Measurements from ENCODE around the gene PPP1R37. TPM values are rescaled to one million over a fixed set of nuclear protein-coding genes. Genes with fewer than 3 reads are reported as not detected.
A peak's percentile ranks its signal among the peaks of the same experiment; 100 is the strongest.

The PPP1R37 gene
- polyA plus RNA-seq, 3 donors, result 19.9 to 25.0 (median 23.7) TPM

GRCh38 chr19:45162608-45163143 is 69.7 kb downstream of the PPP1R37 start:
- no peak for DNase-seq (ENCODE audit: low read depth in 3 of 3, low spot score in 2 of 3)

- no peak for DNase-seq (ENCODE audit: low read depth in 3 of 3, low spot score in 2 of 3)
Measured at GRCh38 chr19:45163156-45163555, 70.2 kb downstream of the PPP1R37 start.

DNA sequence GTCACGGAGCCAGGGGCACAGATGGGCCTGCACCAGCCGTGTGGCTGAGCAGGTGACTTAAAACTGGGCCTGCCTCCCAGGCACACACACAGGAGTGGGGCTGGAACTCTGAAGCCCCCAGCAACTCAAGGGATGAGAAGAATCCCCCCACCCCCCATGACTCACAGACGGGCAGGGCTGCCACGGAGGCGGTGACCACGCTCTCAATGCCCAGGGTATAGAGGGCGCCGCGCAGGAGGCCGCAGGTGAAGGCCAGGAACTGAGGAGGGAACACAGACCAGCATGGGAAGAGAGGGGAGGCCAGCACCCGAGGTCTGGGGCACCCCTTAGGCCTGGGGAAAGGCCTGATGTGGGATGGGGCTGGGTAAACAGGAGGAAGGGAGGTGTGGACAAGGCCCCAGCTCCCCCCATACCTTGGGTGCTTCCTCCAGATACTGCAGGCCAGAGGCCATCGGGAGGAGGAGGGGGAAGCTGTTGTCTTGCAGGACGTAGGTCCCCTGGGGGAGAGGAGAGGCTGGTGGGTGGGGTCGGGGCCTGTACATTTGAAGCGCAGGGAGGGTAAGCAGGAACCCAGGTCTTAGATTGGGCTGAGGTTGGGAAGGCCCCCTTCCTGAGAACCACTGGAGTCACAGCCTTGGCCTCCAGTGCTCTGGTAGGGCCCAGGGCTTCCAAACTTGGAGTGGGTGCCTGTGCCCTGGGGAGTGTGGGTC is 70.9 kb downstream of the PPP1R37 start:
- DNase-seq (ENCODE audit: low read depth in 3 of 3, low spot score in 2 of 3), result no peak

DNA sequence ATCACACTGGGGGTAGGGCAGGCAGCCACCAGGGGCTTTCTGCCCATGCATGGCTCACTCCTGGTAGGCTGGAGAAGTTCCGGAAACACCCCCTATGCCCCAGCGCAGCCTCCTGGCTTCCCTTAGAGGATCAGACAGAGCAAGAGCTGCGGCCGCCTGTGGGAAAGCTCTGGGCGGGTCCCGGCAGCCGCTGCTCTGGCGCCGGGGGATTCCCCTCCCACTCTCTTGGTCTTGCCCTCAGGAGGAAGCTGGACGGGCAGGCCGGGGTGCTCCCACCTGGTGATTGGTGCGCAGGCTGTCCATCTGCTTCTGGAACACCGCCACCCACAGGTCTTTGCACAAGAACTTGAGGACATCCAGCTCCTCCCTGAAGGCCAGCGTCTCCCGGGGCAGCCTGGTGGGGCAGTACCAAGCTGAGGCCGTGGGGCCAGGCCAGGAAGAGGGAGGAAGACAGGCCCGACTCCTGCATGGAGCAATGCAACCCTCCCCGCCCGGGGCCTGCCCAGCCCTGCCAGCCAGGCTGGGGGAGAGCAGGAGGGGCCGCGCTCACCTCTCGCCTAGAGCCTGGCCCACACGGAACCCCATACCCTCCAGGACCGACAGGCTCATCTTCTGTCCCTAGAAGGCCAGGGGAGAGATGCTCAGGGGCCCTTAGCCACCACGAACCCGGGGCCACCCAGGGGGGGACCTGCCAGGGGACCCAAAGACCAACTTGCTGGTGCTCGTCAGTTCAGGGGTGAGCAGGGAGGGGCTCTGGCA is 71.8 kb downstream of the PPP1R37 start:
- DNase-seq (ENCODE audit: low read depth in 3 of 3, low spot score in 2 of 3), result no peak

- DNase-seq (ENCODE audit: low read depth in 3 of 3, low spot score in 2 of 3), result no peak
Measured at GRCh38 chr19:45166723-45167252, 73.8 kb downstream of the PPP1R37 start.

DNA sequence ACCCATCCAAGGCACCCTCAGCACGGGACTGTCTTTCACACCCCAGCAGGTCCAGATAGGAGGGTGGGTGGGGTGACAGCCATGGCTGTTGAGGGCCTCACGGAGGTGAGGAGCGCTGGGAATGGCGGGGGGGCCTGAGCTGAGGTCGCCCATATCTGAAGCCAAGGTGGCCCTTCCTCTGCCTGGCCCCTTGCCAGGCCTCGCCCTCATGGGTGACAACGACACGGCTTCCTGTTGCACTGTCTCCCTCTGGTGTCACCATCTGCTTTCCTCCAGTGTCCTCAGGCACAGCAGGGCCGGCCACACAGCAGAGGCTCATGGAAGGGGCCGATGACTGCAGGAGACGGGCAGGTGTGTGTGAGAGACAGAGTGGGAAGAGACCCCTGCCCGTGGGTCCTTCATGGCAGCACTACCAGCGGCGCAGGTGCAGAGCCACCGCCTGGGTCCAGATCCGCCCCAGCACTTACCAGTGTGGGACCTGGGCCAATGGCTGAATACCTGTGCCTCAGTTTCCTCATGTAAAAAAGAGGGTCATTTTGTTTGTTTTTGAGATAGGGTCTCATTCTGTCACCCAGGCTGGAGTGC is 75.9 kb downstream of the PPP1R37 start:
- DNase-seq (ENCODE audit: low read depth in 3 of 3, low spot score in 2 of 3), result no peak

- DNase-seq (ENCODE audit: low read depth in 3 of 3, low spot score in 2 of 3), result no peak
Measured at GRCh38 chr19:45169602-45170001, 76.6 kb downstream of the PPP1R37 start.

DNA sequence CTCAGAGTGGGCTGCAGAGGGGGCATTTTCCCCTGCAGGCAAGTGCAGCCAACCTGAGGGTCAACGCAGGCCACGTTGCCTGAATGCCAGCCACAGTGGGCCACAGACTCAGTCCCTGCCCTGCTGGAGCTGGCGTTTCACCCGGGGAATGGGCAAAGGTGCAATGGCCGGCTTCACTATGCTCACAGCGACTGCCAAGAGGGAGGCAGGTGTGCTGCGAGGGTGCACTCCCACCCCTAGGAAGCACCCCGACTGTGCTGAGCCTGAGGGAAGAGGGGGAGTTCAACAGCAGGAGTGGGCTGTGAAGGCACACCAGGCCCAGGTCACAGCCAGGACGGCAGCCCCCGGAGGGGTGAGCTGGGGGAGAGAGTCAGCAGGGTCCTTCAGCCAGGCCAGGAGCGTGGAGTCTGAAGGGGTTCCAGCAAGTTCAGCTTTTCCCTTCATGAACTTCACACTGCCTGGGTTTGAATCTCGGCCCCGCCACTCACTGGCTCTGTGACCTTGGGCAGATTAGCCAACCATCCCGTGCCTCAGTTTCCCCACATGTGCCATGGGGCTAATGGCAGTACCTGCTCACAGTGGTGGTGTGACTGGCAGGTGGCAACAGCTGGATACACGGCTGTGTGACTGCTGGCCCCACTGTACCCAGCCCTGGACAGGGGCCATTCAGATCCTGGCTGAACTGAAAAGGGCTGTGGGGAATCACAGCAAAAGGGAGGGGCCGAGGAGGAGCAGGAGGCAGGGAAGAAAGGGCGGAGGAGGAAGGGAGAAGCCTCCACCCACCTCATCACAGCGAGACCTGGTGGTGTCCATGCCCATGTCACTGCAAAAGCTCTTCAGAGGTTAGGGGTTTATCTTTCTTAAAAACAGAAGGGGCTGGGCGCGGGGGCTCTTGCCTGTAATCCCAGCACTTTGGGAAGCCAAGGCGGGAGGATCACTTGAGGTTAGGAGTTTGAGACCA is 77.4 kb downstream of the PPP1R37 start:
- DNase-seq (ENCODE audit: low read depth in 3 of 3, low spot score in 2 of 3), result no peak

- no peak for DNase-seq (ENCODE audit: low read depth in 3 of 3, low spot score in 2 of 3)
Measured at GRCh38 chr19:45171211-45171623, 78.2 kb downstream of the PPP1R37 start.

DNA sequence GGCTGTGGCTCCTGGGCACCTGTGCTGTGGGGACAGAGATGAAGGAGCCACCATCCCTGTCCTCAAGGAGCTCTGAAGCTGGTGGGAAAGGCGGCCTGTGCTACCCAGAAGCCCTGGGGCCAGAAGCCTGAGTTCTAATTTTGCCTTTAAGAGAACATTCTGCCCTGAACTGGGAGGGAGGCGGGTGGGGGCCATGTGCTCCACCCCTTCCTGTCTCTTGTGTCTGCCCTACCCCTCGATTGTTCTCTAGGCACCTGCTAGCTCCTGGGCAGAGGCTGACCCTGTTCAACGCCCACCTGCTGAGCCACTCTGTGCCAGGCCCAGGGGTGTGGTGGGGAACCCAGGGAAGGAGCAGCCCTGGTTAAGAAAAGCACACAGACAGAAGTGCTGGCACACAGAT is 79.2 kb downstream of the PPP1R37 start:
- DNase-seq (ENCODE audit: low read depth in 3 of 3, low spot score in 2 of 3), result no peak

DNA sequence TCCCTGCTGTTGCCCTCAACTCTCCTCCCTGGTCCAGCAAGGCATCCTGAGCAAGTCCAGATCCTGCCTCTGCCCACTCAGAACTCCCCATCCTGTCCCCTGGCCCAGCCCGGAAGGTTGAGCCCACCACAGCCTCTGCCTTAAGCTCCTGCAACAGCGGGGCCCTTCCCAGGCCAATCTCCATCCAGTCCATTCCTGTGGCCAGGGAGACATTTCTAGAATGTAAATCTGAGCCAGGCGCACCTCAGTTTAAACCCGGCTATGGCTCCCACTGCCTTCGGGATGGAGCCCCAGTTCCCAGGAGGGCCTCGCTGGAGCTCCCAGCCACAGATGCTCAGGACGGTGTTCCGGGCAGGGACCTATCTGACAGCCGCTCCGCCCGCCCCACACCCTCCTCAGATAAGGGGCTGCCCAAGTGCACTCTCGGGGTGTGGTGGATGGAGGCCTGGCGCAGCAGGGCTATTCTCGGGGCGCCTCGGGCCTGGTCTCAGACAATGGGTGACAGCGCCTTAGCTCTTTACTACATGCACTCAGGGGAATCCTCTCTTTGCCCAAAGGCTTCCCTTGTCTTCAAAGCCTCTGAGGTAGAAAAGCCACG is 79.7 kb downstream of the PPP1R37 start:
- DNase-seq (ENCODE audit: low read depth in 3 of 3, low spot score in 2 of 3), result no peak

GRCh38 chr19:45173816-45174215 is 80.8 kb downstream of the PPP1R37 start:
- DNase-seq (ENCODE audit: low read depth in 3 of 3, low spot score in 2 of 3), result no peak

DNA sequence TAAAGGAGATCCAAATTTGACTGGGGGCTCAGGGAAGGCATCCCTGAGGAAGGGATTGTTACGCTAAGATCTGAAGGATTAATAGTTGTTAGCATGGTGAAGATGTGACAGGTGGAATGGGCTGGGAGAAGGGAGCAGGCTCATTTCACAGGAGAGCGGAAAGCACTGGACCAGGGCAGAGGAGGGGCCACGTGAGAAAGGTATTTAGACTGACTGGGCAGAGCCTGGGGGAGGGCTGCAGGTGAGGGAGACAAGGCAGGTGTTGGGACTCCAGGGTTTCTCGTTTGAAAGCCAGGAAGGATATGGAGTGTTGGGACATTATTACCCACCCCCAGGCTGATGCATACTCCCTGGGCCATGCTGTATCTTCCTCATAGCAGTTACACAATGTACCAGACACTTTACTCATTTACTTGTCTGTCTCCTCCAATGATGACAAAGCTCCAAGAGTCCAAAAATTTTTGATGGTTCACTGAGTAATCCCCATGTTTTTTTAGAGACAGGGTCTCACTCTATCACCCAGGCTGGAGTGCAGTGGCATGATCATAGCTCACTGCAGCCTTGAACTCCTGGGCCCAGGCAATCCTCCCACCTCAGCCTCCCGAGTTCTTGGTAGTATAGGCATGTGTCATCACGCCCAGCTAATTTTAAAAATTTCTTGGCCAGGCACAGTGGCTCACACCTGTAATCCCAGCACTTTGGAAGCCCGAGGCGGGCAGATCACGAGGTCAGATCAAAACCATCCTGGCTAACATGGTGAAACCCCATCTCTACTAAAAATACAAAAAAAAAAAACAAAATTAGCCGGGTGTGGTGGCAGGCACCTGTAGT is 82.8 kb downstream of the PPP1R37 start:
- no peak for DNase-seq (ENCODE audit: low read depth in 3 of 3, low spot score in 2 of 3)

GRCh38 chr19:45177817-45178261 is 84.9 kb downstream of the PPP1R37 start, which contains the start of gene TRAPPC6A:
Gene TRAPPC6A, minus strand, starts transcription at chr19:45178237. Its CDS starts 19 bp downstream, at chr19:45178218.
- DNase-seq (ENCODE audit: low read depth in 3 of 3, low spot score in 2 of 3), result no peak

DNA sequence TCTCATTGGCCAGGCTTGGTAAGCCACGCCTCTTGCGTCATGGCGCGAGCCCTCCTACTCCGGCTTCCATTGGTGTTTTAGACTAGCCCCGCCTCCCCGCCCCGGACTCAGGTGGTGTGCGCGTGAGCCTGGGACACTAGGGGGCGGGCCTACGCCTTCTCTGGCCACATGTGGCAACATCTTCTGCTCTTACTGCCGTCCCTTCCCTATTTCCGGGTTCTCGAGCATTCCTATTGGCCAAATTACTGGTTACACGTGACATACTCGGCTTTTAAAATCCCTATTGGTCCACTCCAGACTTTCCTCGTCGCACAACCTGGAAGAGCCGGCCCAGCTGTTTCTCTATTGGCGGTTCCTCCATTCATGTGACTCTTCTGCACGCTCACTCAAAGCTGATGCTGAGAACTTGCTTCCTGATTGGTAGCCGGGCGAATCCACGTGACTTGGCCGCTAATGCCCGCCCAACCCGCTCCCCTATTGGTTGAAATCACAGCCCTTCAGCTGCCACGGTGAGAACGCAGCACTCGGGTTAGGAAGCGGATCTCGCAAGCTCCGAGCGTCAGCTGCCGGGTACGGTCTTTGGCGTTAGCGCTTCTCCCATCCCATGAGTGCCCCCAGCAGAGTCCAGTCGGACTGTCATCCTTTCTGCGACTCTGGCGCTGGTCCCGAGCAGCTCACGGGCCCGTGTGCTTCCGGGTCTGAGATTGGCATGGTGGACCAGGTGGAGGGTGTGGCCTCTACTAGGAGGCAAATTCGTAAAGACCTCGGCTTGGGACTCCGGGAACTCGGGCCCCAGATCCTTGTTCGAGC is 85.5 kb downstream of the PPP1R37 start, which contains the start of gene BLOC1S3:
BLOC1S3 (plus strand) TSS at position 523 of the 810 bp plus-strand sequence. CDS start 513 bp downstream, outside the sequence.
- peak; percentile 100 for DNase-seq (ENCODE audit: low read depth in 3 of 3, low spot score in 2 of 3)

GRCh38 chr19:45179072-45179891 is 86.3 kb downstream of the PPP1R37 start:
- no peak for DNase-seq (ENCODE audit: low read depth in 3 of 3, low spot score in 2 of 3)

GRCh38 chr19:45179892-45180370 is 87.0 kb downstream of the PPP1R37 start:
- no peak for DNase-seq (ENCODE audit: low read depth in 3 of 3, low spot score in 2 of 3)

Data from right renal cortex interstitium (tissue), 3 donors.